Neural progenitor cell (in vitro differentiated cells): ENCODE measurements around the gene CDKN1A.

Experiments
- CTCF ChIP-seq: fragments of 200-600 bp; sonication (generic); IDR thresholded peaks from 2 replicates; pipeline ENCODE4 v1.5.1; 2017; ENCODE audit warnings: antibody characterized with exemption, mild to moderate bottlenecking
- EZH2 ChIP-seq: fragments of 200-600 bp; sonication (generic); IDR thresholded peaks from 2 replicates; pipeline ENCODE4 v1.6.1; 2017; ENCODE audit warnings: antibody characterized with exemption, mild to moderate bottlenecking, moderate library complexity
- EZH2phosphoT487 ChIP-seq: fragments of 200-600 bp; sonication (generic); IDR thresholded peaks from 2 replicates; pipeline ENCODE4 v1.6.1; 2017; ENCODE audit warnings: antibody characterized with exemption

- no peak for TF ChIP-seq CTCF
- TF ChIP-seq EZH2: no peak
- TF ChIP-seq EZH2phosphoT487: no peak
Observed at GRCh38 chr6:36692220-36692619, 13.7 kb downstream of the CDKN1A start.
